ENCODE data around the gene NEGR1. TPM values are rescaled to one million over a fixed set of nuclear protein-coding genes. Genes with fewer than 3 reads are reported as not detected.

NEGR1 gene
- total and polyA plus RNA-seq, 2 experiments from 2014 or later: 0.57 to 0.94 TPM

DNA sequence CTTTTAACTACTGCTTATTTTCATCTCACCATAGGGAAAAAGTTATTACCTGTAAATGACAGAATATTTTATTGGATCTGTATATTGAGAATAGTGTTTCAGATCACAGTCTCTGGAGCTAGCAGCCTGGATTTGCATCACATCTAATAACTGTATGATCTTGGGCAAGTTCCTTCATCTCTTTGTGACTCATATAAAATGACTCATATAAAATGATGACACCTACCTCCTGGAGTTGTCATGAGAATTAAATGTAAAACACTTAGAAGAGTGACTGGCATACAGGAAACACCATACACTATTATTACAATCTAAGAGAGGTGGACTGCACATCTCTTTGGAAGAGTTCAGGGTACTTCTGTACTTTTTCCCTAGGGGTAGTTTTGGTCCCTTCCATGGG is 421.3 kb downstream of the NEGR1 start:
- Histone ChIP-seq H3K4me2 (no peak overlapping the region), H4K20me1 (replicated peaks; ENCODE audit: insufficient read depth) (no peaks in the 10 kb centered on the region), H3K27me3 (ENCODE audit: insufficient read depth) (no peaks in the 10 kb centered on the region), H3K9me2 (ENCODE audit: insufficient read depth) (no peaks in the 10 kb centered on the region), H3K36me3 (ENCODE audit: insufficient read depth) (no peaks in the 10 kb centered on the region), H3K27ac (ENCODE audit: low read depth) (no peak overlapping the region), H3K4me1 (ENCODE audit: insufficient read depth) (peaks cover 22% of the 10 kb centered on the region), H3K4me3 (no peak overlapping the region), H3F3A (replicated peaks; ENCODE audit: low read depth) (no peaks in the 10 kb centered on the region), H3K79me2 (replicated peaks; ENCODE audit: insufficient read depth) (no peaks in the 10 kb centered on the region), H2AFZ (no peak overlapping the region)
- ATAC-seq: no peak
- Mint-ChIP-seq H3K27ac (no peak overlapping the region; the same call in 1 of the 2 replicates), H3K27me3 (ENCODE audit: insufficient read depth, low read depth, poor library complexity) (no peaks in the 10 kb centered on the region), H3K4me3 (no peak overlapping the region), H3K9me3 (peaks cover 5% of the 10 kb centered on the region; the same call in 1 of the 3 replicates), H3K36me3 (ENCODE audit: low read depth) (no peaks in the 10 kb centered on the region), H3K4me1 (peaks cover 36% of the 10 kb centered on the region)
- no peak for TF ChIP-seq ZNF331 (CRISPR knock-in tag; IDR thresholded peaks at IDR 0.05; ENCODE audit: low read depth)
- no peak for TF ChIP-seq CREB1 (CRISPR knock-in tag; IDR thresholded peaks at IDR 0.05; ENCODE audit: low read depth)
- no peak for TF ChIP-seq POLR2AphosphoS5 (IDR thresholded peaks at IDR 0.05; ENCODE audit: low read depth)
- TF ChIP-seq JUNB (IDR thresholded peaks at IDR 0.05; ENCODE audit: unreplicated experiment): no peak
- no peak for TF ChIP-seq STAT1 (IDR thresholded peaks at IDR 0.05; ENCODE audit: unreplicated experiment)
- no peak for TF ChIP-seq ZNF114 (CRISPR knock-in tag; IDR thresholded peaks at IDR 0.05)
- no peak for TF ChIP-seq NANOG (IDR thresholded peaks at IDR 0.05; ENCODE audit: borderline replicate concordance)
- TF ChIP-seq, protein P1, sequence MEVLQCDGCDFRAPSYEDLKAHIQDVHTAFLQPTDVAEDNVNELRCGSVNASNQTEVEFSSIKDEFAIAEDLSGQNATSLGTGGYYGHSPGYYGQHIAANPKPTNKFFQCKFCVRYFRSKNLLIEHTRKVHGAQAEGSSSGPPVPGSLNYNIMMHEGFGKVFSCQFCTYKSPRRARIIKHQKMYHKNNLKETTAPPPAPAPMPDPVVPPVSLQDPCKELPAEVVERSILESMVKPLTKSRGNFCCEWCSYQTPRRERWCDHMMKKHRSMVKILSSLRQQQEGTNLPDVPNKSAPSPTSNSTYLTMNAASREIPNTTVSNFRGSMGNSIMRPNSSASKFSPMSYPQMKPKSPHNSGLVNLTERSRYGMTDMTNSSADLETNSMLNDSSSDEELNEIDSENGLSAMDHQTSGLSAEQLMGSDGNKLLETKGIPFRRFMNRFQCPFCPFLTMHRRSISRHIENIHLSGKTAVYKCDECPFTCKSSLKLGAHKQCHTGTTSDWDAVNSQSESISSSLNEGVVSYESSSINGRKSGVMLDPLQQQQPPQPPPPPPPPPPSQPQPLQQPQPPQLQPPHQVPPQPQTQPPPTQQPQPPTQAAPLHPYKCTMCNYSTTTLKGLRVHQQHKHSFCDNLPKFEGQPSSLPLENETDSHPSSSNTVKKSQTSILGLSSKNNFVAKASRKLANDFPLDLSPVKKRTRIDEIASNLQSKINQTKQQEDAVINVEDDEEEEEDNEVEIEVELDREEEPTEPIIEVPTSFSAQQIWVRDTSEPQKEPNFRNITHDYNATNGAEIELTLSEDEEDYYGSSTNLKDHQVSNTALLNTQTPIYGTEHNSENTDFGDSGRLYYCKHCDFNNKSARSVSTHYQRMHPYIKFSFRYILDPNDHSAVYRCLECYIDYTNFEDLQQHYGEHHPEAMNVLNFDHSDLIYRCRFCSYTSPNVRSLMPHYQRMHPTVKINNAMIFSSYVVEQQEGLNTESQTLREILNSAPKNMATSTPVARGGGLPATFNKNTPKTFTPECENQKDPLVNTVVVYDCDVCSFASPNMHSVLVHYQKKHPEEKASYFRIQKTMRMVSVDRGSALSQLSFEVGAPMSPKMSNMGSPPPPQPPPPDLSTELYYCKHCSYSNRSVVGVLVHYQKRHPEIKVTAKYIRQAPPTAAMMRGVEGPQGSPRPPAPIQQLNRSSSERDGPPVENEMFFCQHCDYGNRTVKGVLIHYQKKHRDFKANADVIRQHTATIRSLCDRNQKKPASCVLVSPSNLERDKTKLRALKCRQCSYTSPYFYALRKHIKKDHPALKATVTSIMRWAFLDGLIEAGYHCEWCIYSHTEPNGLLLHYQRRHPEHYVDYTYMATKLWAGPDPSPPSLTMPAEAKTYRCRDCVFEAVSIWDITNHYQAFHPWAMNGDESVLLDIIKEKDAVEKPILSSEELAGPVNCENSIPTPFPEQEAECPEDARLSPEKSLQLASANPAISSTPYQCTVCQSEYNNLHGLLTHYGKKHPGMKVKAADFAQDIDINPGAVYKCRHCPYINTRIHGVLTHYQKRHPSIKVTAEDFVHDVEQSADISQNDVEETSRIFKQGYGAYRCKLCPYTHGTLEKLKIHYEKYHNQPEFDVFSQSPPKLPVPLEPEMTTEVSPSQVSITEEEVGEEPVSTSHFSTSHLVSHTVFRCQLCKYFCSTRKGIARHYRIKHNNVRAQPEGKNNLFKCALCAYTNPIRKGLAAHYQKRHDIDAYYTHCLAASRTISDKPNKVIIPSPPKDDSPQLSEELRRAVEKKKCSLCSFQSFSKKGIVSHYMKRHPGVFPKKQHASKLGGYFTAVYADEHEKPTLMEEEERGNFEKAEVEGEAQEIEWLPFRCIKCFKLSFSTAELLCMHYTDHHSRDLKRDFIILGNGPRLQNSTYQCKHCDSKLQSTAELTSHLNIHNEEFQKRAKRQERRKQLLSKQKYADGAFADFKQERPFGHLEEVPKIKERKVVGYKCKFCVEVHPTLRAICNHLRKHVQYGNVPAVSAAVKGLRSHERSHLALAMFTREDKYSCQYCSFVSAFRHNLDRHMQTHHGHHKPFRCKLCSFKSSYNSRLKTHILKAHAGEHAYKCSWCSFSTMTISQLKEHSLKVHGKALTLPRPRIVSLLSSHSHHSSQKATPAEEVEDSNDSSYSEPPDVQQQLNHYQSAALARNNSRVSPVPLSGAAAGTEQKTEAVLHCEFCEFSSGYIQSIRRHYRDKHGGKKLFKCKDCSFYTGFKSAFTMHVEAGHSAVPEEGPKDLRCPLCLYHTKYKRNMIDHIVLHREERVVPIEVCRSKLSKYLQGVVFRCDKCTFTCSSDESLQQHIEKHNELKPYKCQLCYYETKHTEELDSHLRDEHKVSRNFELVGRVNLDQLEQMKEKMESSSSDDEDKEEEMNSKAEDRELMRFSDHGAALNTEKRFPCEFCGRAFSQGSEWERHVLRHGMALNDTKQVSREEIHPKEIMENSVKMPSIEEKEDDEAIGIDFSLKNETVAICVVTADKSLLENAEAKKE (CRISPR knock-in tag; IDR thresholded peaks at IDR 0.05): no peak
- TF ChIP-seq, protein P2, sequence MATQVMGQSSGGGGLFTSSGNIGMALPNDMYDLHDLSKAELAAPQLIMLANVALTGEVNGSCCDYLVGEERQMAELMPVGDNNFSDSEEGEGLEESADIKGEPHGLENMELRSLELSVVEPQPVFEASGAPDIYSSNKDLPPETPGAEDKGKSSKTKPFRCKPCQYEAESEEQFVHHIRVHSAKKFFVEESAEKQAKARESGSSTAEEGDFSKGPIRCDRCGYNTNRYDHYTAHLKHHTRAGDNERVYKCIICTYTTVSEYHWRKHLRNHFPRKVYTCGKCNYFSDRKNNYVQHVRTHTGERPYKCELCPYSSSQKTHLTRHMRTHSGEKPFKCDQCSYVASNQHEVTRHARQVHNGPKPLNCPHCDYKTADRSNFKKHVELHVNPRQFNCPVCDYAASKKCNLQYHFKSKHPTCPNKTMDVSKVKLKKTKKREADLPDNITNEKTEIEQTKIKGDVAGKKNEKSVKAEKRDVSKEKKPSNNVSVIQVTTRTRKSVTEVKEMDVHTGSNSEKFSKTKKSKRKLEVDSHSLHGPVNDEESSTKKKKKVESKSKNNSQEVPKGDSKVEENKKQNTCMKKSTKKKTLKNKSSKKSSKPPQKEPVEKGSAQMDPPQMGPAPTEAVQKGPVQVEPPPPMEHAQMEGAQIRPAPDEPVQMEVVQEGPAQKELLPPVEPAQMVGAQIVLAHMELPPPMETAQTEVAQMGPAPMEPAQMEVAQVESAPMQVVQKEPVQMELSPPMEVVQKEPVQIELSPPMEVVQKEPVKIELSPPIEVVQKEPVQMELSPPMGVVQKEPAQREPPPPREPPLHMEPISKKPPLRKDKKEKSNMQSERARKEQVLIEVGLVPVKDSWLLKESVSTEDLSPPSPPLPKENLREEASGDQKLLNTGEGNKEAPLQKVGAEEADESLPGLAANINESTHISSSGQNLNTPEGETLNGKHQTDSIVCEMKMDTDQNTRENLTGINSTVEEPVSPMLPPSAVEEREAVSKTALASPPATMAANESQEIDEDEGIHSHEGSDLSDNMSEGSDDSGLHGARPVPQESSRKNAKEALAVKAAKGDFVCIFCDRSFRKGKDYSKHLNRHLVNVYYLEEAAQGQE (IDR thresholded peaks at IDR 0.05; ENCODE audit: unreplicated experiment): no peak
- TF ChIP-seq, protein P3, sequence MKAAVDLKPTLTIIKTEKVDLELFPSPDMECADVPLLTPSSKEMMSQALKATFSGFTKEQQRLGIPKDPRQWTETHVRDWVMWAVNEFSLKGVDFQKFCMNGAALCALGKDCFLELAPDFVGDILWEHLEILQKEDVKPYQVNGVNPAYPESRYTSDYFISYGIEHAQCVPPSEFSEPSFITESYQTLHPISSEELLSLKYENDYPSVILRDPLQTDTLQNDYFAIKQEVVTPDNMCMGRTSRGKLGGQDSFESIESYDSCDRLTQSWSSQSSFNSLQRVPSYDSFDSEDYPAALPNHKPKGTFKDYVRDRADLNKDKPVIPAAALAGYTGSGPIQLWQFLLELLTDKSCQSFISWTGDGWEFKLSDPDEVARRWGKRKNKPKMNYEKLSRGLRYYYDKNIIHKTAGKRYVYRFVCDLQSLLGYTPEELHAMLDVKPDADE (IDR thresholded peaks at IDR 0.05): no peak
- TF ChIP-seq EZH2phosphoT487 (IDR thresholded peaks at IDR 0.05; ENCODE audit: unreplicated experiment): no peak
- TF ChIP-seq CTCF (conservative IDR thresholded peaks at IDR 0.05; ENCODE audit: low read depth in 2 of 2): no peak
- DNase-seq (ENCODE audit: low spot score): no peak

All from GM23338 (cell line).